ENCODE data around the gene NPB.

NPB gene

DNA sequence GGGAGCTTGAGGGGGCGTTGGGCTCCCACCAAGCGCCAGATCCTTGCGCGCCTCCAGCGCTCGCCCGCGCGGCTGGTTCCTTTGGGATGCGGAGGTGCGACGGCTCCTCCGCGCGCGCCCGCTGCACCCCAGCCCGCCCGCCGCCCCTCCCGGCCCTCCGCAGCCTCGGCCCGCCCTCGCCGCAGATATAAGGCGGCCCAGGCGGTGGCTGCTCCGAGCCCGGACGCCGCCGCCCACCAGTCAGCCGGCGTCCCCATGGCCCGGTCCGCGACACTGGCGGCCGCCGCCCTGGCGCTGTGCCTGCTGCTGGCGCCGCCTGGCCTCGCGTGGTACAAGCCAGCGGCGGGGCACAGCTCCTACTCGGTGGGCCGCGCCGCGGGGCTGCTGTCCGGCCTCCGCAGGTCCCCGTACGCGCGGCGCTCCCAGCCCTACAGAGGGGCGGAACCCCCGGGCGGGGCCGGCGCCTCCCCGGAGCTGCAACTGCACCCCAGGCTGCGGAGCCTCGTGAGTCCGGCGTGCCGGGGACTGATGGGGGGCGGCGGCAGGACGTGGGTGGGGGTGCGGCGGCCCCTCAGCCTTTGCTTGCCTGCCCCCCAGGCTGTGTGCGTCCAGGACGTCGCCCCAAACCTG is at the start of gene NPB:
TSS of gene NPB (plus strand) at position 216 of the 630 bp plus-strand sequence. CDS start at position 256, 40 bp downstream.
- H3K27me3 Mint-ChIP-seq = peaks cover 12% of the 10 kb centered on the region
- DNase-seq (ENCODE audit: low spot score in 2 of 2) (no peak), ATAC-seq (replicated peaks; ENCODE audit: extremely low read depth, poor library complexity, severe bottlenecking) (peak; percentile 52)
- peaks cover 12% of the 10 kb centered on the region for H3K36me3 Mint-ChIP-seq (ENCODE audit: insufficient read depth)
- H3K27ac Mint-ChIP-seq (ENCODE audit: low read depth) = no peak within 1 kb of the TSS
- no peaks in the 10 kb centered on the region for H3K4me1 Mint-ChIP-seq
- no peaks in the 10 kb centered on the region for H3K9me3 Mint-ChIP-seq
- H3K4me3 Mint-ChIP-seq = peak within 1 kb of the TSS; percentile 41

DNA sequence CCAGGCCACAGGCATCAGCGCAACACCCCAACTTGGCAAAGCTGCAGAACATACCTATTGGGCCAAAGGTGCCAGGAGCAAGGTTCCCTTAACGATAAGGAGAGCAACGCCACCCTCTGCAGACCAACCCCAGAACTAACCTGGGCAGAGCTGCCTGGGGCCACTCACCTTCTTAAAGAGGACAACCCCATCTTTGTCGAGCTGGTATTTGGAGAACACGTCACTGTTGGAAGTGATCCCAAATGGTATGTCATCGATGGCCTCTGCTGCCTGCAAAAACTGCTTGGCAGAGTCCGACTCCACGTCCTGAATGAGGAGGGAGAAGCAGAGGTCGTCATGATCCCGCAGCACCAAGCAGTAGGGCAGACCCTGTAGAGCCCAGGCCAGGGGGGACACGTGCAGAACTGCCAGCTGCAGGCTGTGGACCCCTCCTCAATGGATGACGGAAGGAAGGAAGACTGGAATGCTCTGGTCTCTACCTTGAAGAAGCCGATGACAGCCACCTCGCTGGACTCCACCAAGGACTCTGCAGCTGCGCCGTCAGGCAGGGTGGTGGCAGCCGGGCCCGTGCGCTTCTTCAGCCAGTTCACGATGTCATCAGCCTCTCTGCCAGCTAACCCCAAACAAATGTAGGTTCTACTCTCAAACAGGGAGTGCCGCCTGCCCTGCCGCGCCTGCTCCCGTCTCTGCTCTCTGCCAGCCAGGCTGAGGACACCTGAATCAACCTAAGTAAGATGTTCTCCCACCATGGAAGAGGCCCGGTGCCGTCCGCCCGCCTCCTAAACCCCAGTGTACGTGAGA is 46.9 kb upstream of the NPB start:
- DNase-seq (ENCODE audit: low spot score in 2 of 2) (no peak), ATAC-seq (replicated peaks; ENCODE audit: extremely low read depth, poor library complexity, severe bottlenecking) (no peak)
- Mint-ChIP-seq H3K36me3 (ENCODE audit: insufficient read depth) (peaks cover 54% of the 10 kb centered on the region), H3K4me3 (no peak overlapping the region), H3K4me1 (peaks cover 12% of the 10 kb centered on the region), H3K9me3 (no peaks in the 10 kb centered on the region), H3K27me3 (no peaks in the 10 kb centered on the region), H3K27ac (ENCODE audit: low read depth) (no peak overlapping the region)

DNA sequence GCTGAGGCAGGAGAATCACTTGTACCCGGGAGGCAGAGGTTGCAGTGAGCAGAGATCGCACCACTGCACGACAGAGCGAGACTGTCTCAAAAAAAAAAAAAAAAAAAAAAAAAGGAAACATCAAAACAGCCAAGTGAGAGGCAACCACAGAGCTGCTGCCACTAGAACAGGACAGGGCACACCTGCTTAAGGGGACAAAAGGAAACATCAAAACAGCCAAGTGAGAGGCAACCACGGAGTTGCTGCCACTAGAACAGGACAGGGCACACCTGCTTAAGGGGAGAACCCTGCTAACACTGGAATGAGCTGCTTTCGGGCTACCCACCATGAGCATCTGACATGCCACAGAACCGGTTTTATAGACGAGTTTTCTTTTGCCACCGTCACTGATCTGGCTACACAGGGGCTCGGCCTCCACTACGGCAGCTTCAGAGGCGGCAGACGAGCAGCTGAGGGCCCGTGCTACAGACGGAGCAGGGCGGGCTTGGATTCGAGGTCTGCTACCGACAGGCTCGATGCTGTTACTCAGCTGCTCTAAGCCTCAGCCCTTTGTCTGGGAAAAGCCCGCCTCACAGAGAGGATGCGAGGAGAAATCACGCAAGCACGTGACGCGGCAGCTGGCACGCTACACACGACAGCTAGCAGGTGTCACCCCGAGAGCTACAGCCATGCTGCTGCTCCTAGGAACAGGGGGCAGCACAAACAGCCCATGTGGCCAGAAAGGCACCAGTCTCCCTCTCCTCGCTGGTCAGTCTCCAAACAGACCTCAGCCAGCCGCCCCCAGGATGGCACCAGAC is 43.7 kb upstream of the NPB start:
- Mint-ChIP-seq H3K27me3 (no peaks in the 10 kb centered on the region), H3K4me3 (no peak overlapping the region), H3K36me3 (ENCODE audit: insufficient read depth) (peaks cover 48% of the 10 kb centered on the region), H3K27ac (ENCODE audit: low read depth) (peak overlapping the region; percentile 93), H3K9me3 (no peaks in the 10 kb centered on the region), H3K4me1 (peaks cover 27% of the 10 kb centered on the region)
- ATAC-seq (replicated peaks; ENCODE audit: extremely low read depth, poor library complexity, severe bottlenecking) (no peak), DNase-seq (ENCODE audit: low spot score in 2 of 2) (no peak)

DNA sequence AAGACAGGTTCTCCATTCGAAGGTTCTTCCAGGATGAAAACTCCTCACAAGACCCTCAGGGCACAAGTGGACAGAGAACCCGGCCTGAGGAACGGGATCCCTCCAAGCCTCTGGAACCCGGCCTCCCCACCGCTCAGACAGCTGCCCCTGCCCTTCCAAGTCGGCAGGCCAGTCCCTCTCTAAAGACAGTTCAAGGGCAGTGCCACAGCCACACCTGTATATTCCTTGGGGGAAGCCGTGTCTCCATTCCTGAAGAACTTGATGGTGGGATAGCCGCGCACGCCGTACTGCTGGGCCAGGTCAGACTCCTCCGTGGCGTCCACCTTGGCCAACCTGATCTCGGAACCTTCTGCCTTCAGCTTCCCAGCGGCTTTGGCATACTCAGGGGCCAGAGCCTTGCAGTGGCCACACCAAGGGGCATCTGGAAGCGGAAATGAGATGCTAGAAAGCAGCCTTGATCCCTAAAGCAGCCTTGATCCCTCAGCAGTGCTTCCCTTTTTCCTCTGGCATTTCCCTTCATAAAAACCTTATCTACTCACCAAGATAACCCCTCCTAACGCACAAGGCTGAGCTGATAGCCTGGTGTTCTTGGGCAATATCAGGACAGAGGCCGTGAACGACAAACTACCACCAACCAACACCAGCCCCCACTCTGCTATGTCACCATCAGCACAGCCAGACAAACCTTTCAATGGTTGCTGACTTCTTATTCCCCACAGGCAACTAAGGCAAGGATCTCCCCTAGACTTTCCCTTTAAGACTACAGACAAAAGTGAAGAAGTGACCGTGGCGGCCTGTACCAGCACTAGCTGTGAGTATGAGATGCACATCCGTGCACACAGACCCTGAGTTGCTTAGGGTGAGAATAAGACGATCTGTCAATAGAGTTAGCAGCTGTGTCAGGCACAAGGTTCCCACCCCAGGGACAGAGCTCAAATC is 42.8 kb upstream of the NPB start:
- DNase-seq (ENCODE audit: low spot score in 2 of 2) (no peak), ATAC-seq (replicated peaks; ENCODE audit: extremely low read depth, poor library complexity, severe bottlenecking) (no peak)
- H3K27ac Mint-ChIP-seq (ENCODE audit: low read depth) = peak overlapping the region; percentile 93
- H3K27me3 Mint-ChIP-seq = no peaks in the 10 kb centered on the region
- peak overlapping the region; percentile 87 for H3K4me3 Mint-ChIP-seq
- peaks cover 23% of the 10 kb centered on the region for H3K4me1 Mint-ChIP-seq
- no peaks in the 10 kb centered on the region for H3K9me3 Mint-ChIP-seq
- H3K36me3 Mint-ChIP-seq (ENCODE audit: insufficient read depth) = peaks cover 46% of the 10 kb centered on the region

DNA sequence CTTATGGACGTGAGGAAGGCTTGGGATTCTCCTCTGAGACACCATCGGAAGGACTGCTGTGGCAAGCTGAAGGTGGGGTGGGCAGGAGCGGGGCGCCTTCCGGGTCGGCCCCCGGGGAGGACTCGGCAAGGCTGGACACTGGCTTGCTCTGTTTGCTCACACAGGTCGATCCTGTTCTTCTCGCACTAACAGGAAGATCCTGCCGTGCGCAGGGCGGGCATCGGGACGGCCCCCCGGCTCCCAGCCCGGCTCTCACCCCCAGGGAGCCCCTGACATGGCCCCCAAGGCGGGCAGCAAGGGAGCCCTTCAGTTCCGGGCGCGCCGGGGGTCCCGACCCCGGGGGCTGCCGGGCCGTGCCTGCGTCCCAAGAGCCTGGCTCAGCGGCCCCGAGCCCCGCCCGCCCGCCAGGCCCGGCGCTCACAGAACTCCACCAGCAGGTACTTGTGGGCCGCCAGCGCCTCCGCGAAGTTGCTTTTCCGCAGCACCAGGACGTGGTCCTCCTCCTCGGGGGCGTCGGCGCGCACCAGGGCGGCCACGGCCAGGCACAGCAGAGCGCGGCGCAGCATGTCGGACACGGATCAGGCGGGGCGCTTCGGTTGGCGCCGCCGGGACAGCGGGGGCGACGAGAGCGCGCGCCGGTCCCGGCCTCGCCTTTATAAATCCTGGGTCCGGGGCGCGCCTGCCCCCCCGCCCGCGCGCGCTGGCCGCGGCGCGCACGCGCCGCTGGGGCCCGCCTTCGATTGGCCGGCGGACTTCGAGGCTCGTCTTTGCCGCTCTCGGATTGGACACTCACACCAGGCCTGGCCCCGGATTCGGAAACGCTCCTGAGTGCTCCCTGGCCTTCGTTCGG is 41.9 kb upstream of the NPB start, which contains the start of gene P4HB:
TSS of gene P4HB (minus strand) at position 630 of the 850 bp plus-strand sequence. CDS start at position 566, 64 bp downstream.
- peaks cover 23% of the 10 kb centered on the region for H3K4me1 Mint-ChIP-seq
- H3K27me3 Mint-ChIP-seq = no peaks in the 10 kb centered on the region
- DNase-seq (ENCODE audit: low spot score in 2 of 2) (no peak), ATAC-seq (replicated peaks; ENCODE audit: extremely low read depth, poor library complexity, severe bottlenecking) (peak; percentile 20)
- H3K36me3 Mint-ChIP-seq (ENCODE audit: insufficient read depth) = peaks cover 46% of the 10 kb centered on the region
- H3K9me3 Mint-ChIP-seq = no peaks in the 10 kb centered on the region
- peak within 1 kb of the TSS; percentile 93 for H3K27ac Mint-ChIP-seq (ENCODE audit: low read depth)
- H3K4me3 Mint-ChIP-seq = peak within 1 kb of the TSS; percentile 87

DNA sequence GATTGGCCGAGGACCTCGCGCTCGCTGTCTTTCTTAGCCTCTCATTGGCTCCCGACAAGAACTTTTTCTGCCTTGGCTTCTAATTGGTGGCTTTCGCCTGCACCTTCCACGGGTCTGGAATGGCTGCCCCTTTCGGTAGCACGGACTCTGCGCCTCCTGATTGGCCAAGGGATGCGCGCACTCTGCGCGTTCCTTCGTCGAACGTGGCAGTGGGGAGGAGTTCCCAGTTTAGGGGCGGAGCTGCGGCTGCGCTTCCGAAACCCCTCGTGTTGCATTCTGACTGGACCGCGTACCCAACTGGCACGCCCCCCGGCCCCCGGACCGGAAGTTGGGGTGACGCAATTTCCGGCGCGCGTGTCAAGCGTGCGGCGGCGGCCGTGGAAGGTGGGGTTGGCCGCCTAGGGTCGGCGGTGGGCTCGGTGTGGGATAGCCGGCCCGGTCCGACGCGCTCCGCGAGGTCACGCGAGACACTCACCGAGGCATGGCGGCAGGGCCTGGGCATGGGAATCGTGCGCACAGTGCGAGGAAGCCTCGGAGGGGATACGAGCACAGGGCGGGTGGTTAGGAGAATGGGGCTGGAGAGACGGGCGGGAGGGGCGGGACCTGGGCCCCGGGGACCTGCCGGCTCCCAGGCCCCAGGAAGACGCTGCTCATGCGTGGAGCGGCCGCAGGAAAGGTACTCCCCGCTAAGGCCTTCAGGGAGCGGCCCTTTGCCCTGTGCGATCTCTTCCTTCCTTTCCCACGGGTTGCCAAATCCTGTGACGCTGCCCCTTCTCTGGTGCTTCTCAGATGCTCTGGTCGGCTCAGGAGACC is 41.1 kb upstream of the NPB start:
- H3K9me3 Mint-ChIP-seq = no peaks in the 10 kb centered on the region
- peaks cover 44% of the 10 kb centered on the region for H3K36me3 Mint-ChIP-seq (ENCODE audit: insufficient read depth)
- H3K27me3 Mint-ChIP-seq = no peaks in the 10 kb centered on the region
- DNase-seq (ENCODE audit: low spot score in 2 of 2) (peak; percentile 99), ATAC-seq (replicated peaks; ENCODE audit: extremely low read depth, poor library complexity, severe bottlenecking) (peak; percentile 89)
- H3K4me1 Mint-ChIP-seq = peaks cover 23% of the 10 kb centered on the region
- peak overlapping the region; percentile 87 for H3K4me3 Mint-ChIP-seq
- peak overlapping the region; percentile 93 for H3K27ac Mint-ChIP-seq (ENCODE audit: low read depth)

DNA sequence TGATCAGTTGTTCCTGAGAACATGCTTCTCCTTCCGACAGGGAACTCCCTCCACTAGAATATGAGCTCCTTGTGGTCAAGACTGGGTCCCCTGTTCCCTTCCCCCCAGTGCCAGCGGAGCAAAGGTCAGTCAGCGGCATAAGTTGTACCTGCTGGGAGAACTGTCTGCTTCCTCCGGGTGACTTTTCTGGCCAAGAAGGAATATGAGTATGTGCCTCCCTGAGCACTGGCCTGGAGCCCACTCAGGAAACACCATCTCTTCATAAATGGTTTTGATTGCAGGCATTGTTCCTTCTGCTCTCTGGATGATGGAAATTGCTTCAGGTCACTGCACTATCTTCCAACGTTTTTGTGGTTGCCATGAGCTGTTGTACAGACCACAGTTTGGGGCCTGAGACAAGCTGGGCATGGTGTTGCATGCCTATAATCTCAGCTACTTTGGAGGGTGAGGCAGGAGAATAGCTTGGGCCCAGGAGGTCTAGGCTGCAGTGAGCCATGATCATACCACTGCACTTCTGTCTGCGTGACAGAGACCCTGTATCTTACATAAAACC is 38.8 kb upstream of the NPB start:
- Mint-ChIP-seq H3K4me1 (peaks cover 32% of the 10 kb centered on the region), H3K36me3 (ENCODE audit: insufficient read depth) (peaks cover 49% of the 10 kb centered on the region), H3K4me3 (peak overlapping the region; percentile 56), H3K27ac (ENCODE audit: low read depth) (peak overlapping the region; percentile 63), H3K9me3 (no peaks in the 10 kb centered on the region), H3K27me3 (no peaks in the 10 kb centered on the region)
- DNase-seq (ENCODE audit: low spot score in 2 of 2) (no peak), ATAC-seq (replicated peaks; ENCODE audit: extremely low read depth, poor library complexity, severe bottlenecking) (no peak)

DNA sequence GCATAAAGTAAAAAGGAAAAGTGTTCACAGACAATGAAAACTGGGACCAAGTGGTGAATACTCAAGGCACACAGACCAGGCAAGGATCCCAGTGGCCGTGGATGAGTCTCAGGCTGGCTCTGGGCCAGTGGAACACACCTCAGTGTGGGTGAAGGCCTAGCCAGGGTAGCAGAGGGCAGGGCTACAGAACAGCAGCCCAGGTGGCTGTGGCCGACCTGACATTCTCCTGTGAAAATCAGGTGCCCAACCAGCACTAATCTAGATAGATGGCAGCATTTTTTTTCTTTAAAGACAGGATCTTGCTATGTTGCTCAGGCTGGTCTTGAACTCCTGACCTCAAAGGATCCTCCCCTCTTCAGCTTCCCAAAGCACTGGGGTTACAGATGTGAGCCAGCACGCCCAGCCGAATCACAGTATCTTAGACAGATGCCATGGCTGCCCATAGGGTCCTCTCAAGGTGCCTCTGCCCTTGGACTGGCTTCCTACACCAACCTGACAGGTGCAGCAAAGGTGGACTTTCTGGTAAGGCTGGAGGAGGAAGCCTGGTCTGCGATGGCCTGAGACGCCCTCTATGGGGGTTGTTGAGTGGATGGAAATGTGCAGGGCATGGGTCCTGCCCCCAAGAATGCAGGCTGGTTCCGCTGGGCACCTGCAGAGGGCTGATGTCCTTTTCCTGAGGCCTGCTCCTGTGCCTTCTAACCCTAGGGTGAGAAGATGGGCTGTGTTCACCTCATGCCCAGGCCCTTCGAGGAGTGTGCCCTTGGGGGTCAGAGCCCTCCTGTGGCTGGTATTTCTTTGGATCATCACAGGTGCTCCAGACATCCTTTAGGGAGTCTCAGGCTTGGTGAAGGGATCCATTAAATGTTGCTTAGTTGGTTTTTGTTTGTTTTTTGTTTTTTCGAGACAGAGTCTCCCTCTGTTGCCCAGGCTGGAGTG is 37.9 kb upstream of the NPB start:
- H3K9me3 Mint-ChIP-seq = no peaks in the 10 kb centered on the region
- H3K27me3 Mint-ChIP-seq = no peaks in the 10 kb centered on the region
- H3K4me3 Mint-ChIP-seq = no peak overlapping the region
- ATAC-seq (replicated peaks; ENCODE audit: extremely low read depth, poor library complexity, severe bottlenecking) (no peak), DNase-seq (ENCODE audit: low spot score in 2 of 2) (no peak)
- H3K27ac Mint-ChIP-seq (ENCODE audit: low read depth) = peak overlapping the region; percentile 53
- H3K36me3 Mint-ChIP-seq (ENCODE audit: insufficient read depth) = peaks cover 54% of the 10 kb centered on the region
- peaks cover 34% of the 10 kb centered on the region for H3K4me1 Mint-ChIP-seq

DNA sequence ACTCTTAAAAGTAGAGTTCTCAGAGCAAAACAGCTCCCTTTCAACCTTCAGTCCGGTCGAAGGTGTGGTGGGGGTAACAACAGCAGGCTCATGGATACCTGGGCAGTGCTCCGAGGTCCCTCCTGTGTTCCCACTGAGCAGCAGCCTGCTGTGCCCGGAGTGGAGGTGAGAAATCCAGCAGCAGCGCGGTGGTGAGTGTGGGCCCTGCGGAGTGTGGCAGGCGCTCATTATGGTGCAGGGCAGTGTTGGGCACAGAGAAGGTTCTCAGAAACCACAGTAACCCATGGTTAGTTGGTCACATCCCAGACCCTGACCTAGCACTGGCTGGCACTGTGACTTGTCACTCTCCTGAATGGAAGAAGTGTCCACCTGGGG is 36.7 kb upstream of the NPB start:
- ATAC-seq (replicated peaks; ENCODE audit: extremely low read depth, poor library complexity, severe bottlenecking) (no peak), DNase-seq (ENCODE audit: low spot score in 2 of 2) (no peak)
- peaks cover 61% of the 10 kb centered on the region for H3K36me3 Mint-ChIP-seq (ENCODE audit: insufficient read depth)
- H3K27ac Mint-ChIP-seq (ENCODE audit: low read depth) = peak overlapping the region; percentile 73
- peak overlapping the region; percentile 34 for H3K4me3 Mint-ChIP-seq
- no peaks in the 10 kb centered on the region for H3K27me3 Mint-ChIP-seq
- H3K4me1 Mint-ChIP-seq = peaks cover 38% of the 10 kb centered on the region
- no peaks in the 10 kb centered on the region for H3K9me3 Mint-ChIP-seq

Data from central memory CD8-positive, alpha-beta T cell (primary cell).